Brain microvascular endothelial cell (primary cell): ENCODE data around the gene PSTPIP1.

ENCODE experiments used
- DNase-seq: peaks from one replicate; pipeline ENCODE4 v3.0.0-alpha.2; 2020
- H3K27ac ChIP-seq: fragments of 250-450 bp; sonication (Bioruptor Pico); 2 replicates; pipeline ENCODE4 v1.5.1; 2020; ENCODE audit warnings: mild to moderate bottlenecking, moderate library complexity
- H3K27me3 ChIP-seq: fragments of 250-450 bp; sonication (Bioruptor Pico); replicated peaks from 2 replicates; pipeline ENCODE4 v1.5.1; 2020; ENCODE audit warnings: mild to moderate bottlenecking
- H3K36me3 ChIP-seq: fragments of 250-450 bp; sonication (Bioruptor Pico); replicated peaks from 2 replicates; pipeline ENCODE4 v1.5.1; 2020; ENCODE audit warnings: mild to moderate bottlenecking
- H3K4me3 ChIP-seq: 2 replicates; pipeline ENCODE4 v1.5.1; 2011; ENCODE audit warnings: low read depth, mild to moderate bottlenecking, control low read depth, low read length, moderate library complexity
- in situ Hi-C: cut with HindIII; loops from 2 replicates; pipeline ENCODE4 v1.10.0; 2017; ENCODE audit warnings: low sequenced_read_pairs, low pct_ligation_motif_present
- TF ChIP-seq, protein P1 (sequence below): IDR thresholded peaks from 2 replicates; pipeline ENCODE4 v1.5.1; 2011; ENCODE audit warnings: low read depth, mild to moderate bottlenecking, moderate library complexity, low read length, control low read depth, inconsistent platforms; ENCODE audit errors: missing control alignments

PSTPIP1 gene

GRCh38 chr15:76967067-76967466 lies 27.9 kb upstream of the PSTPIP1 start:
- Histone ChIP-seq H3K27me3 (no peaks in the 10 kb centered on the region), H3K27ac (no peak overlapping the region), H3K36me3 (no peaks in the 10 kb centered on the region), H3K4me3 (no peak overlapping the region)
- in situ Hi-C loops = no loop called here
- DNase-seq = no peak
- TF ChIP-seq, protein P1, sequence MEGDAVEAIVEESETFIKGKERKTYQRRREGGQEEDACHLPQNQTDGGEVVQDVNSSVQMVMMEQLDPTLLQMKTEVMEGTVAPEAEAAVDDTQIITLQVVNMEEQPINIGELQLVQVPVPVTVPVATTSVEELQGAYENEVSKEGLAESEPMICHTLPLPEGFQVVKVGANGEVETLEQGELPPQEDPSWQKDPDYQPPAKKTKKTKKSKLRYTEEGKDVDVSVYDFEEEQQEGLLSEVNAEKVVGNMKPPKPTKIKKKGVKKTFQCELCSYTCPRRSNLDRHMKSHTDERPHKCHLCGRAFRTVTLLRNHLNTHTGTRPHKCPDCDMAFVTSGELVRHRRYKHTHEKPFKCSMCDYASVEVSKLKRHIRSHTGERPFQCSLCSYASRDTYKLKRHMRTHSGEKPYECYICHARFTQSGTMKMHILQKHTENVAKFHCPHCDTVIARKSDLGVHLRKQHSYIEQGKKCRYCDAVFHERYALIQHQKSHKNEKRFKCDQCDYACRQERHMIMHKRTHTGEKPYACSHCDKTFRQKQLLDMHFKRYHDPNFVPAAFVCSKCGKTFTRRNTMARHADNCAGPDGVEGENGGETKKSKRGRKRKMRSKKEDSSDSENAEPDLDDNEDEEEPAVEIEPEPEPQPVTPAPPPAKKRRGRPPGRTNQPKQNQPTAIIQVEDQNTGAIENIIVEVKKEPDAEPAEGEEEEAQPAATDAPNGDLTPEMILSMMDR = no peak

DNA sequence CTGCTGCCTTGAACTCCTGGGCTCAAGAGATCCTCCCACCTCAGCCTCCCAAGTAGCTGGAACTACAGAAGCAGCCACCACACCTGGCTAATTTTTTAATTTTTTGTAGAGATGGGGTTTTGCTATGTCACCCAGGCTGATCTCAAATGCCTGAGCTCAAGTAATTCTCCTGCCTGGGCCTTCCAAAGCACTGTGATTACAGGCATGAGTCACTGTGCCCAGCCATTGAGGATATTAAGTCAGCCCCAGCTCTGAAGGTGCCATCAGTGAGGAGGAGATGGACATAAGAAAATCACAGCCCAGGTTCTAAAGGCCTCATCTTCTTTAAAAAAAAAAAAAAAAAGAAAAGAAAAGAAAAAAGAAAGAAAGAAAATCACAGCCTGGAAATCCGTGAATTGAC lies 26.6 kb upstream of the PSTPIP1 start:
- in situ Hi-C loops = no loop called here
- Histone ChIP-seq H3K36me3 (no peaks in the 10 kb centered on the region), H3K27me3 (no peaks in the 10 kb centered on the region), H3K27ac (no peak overlapping the region), H3K4me3 (no peak overlapping the region)
- TF ChIP-seq, protein P1 = no peak
- peak; percentile 18 for DNase-seq

GRCh38 chr15:76972389-76973361 lies 22.3 kb upstream of the PSTPIP1 start:
- H3K27ac ChIP-seq = no peak overlapping the region
- H3K4me3 ChIP-seq = no peak overlapping the region
- no peaks in the 10 kb centered on the region for H3K27me3 ChIP-seq
- TF ChIP-seq, protein P1 = no peak
- no peaks in the 10 kb centered on the region for H3K36me3 ChIP-seq
- in situ Hi-C loops = no loop called here
- peak; percentile 13 for DNase-seq

- in situ Hi-C loops = no loop called here
- Histone ChIP-seq H3K36me3 (no peaks in the 10 kb centered on the region), H3K27ac (no peak overlapping the region), H3K27me3 (no peaks in the 10 kb centered on the region), H3K4me3 (no peak overlapping the region)
- DNase-seq = no peak
- TF ChIP-seq, protein P1 = peak; percentile 75
Measured at GRCh38 chr15:76973362-76973743, 21.6 kb upstream of the PSTPIP1 start.

DNA sequence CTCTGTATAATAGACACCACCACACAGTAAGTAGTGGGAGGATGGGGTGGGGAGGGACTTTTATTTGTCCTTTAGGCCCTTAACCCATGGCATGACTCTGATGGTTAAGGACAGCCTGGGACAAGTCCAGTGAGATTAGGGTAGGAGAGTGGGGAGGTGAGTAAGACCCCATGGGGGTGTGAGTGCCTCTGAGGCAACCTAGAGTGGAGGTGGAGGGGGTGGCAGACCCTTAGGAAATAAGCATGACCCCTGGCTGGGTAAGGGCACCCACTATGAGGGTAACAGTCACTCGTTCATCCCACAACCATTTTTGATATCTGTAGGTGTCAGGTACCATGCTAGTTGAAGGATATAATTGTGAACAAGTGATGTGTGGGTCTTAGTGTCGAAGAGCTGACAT lies 21.0 kb upstream of the PSTPIP1 start:
- Histone ChIP-seq H3K36me3 (no peaks in the 10 kb centered on the region), H3K27me3 (no peaks in the 10 kb centered on the region), H3K27ac (no peak overlapping the region), H3K4me3 (no peak overlapping the region)
- in situ Hi-C loops = no loop called here
- TF ChIP-seq, protein P1 = no peak
- DNase-seq = no peak
